GM12891 (cell line): ENCODE results near the gene APOC3.

Experiments used
- POLR2A ChIP-seq: IDR thresholded peaks from 2 replicates; pipeline ENCODE4 v1.6.1; 2011; ENCODE audit warnings: low read depth, low read length, control low read depth
- POLR2AphosphoS5 ChIP-seq: IDR thresholded peaks from 2 replicates; pipeline ENCODE4 v1.6.1; 2011; ENCODE audit warnings: low read depth, low read length, control low read depth
- SPI1 ChIP-seq: IDR thresholded peaks from 2 replicates; pipeline ENCODE4 v1.6.1; 2011; ENCODE audit warnings: low read depth, low read length, control low read depth
- TAF1 ChIP-seq: IDR thresholded peaks from 2 replicates; pipeline ENCODE4 v1.6.1; 2011; ENCODE audit warnings: low read depth, low read length, control low read depth

GRCh38 chr11:116833816-116834534, 4.3 kb downstream of the APOC3 start:
- no peak for TF ChIP-seq POLR2AphosphoS5
- no peak for TF ChIP-seq POLR2A
- no peak for TF ChIP-seq SPI1
- TF ChIP-seq TAF1, result no peak
